GM20431 (cell line): Measurements from ENCODE around the gene NKAIN2.
"Not testable (repeated sequence)": the region's sequence is repeated elsewhere in the genome, so short reads cannot be mapped to it uniquely, and the experiment has no call there.

Source experiments
- in situ Hi-C: fragments of 300-500 bp; cut with MseI, MboI; formaldehyde crosslinking; loops from one replicate; pipeline ENCODE4 v1.15.0; 2020; ENCODE audit warnings: low sequenced_read_pairs; ENCODE audit not compliant: unreplicated experiment

NKAIN2 gene

GRCh38 chr6:124530926-124531325, 727.3 kb downstream of the NKAIN2 start:
- in situ Hi-C loops: no loop called here

GRCh38 chr6:124535299-124535698, 731.6 kb downstream of the NKAIN2 start:
- in situ Hi-C loops: no loop called here

DNA sequence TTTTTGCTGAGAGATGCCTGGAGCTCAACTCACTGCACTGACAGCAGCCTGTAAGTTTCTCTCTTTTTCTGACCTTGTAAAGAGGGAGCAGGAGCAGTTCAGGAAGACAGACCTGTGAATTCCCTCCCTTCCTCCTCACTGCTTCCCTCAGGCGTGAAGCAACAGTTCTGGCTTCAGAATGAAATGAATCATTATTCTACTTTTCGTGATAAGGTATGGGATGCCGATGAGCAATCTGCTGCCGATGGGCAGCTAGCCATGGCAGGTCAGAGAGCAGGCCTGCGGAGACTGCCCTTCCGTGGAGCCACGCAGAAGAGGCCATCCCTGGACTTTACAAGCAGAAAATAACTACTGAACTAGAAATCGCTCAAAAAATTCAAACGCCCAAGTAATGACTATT, 732.1 kb downstream of the NKAIN2 start:
- in situ Hi-C loops: no loop called here

DNA sequence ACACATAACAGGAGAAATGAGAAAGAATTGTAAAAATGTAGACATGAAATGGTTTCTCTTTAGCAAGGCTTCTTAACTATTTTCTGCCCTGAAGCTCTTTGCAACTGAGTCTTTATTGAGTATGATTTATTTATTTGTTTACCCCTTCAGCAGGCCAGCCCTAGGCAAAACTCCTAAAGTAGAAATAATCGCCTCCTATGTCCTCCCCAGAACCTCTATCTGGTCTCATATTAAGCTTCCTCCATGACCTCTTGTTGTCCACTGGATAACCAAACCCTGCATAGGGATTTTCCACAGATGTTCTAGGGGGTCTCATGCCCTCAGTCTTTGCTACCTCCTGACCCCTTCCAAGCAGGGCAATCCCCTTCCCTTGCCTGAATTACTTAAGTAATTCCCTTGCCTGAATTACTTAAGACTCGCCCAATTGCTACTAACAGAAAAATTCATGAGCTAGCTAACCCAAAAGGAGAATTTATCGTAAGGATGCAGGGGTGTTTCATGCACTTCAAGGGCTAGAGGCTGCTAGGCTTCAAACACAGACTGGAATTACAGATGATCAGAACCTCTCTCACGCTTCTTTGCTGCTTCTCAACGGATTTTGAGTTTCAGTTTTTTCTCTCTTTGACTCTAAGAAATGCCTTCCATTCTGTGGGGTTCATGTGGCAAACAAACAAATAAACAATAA, 732.6 kb downstream of the NKAIN2 start:
- in situ Hi-C loops: no loop called here

GRCh38 chr6:124536842-124537191, 733.2 kb downstream of the NKAIN2 start:
- in situ Hi-C loops: no loop called here

DNA sequence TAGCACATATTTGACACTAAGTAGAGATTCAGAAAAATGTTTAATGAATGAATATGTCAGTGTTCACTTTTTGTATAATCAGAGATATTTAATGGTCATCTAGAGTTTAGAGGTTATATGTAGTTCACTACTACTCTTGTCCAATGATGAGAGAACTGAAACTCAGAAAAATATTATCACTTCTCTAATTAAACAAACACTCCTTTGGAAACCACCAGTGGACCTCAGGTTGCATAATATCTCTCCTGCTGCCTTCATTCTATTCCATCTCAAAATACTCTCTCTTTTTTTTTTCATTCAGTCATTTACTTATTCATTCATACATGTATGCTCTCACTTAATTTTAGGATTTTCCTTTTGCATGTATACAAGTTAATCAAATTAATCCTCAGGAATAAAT, 735.4 kb downstream of the NKAIN2 start:
- in situ Hi-C loops: no loop called here

DNA sequence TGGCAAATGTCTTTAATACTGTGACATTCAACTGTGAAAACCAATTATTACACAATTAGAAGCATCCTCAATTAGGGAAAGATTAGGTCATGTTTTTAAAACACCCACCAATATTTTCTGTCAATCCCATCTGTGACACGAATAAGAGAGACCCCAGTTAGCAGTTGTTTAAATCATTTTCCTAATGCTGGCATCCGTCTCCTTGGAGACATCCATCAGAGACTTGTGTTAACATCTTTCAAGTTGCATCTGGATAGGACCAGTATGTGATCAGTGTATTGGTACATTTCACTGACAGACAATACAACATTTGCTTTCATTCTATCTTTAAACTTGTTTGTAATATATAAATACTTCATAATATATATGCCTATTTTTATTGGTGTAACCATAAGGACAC, 737.9 kb downstream of the NKAIN2 start:
- in situ Hi-C loops: no loop called here

GRCh38 chr6:124546601-124547000, 742.9 kb downstream of the NKAIN2 start:
- in situ Hi-C loops: no loop called here

GRCh38 chr6:124551711-124552233, 748.1 kb downstream of the NKAIN2 start:
- in situ Hi-C loops: no loop called here

- in situ Hi-C loops: no loop called here
These were observed 754.2 kb downstream of the NKAIN2 start for GRCh38 chr6:124557873-124558272.

DNA sequence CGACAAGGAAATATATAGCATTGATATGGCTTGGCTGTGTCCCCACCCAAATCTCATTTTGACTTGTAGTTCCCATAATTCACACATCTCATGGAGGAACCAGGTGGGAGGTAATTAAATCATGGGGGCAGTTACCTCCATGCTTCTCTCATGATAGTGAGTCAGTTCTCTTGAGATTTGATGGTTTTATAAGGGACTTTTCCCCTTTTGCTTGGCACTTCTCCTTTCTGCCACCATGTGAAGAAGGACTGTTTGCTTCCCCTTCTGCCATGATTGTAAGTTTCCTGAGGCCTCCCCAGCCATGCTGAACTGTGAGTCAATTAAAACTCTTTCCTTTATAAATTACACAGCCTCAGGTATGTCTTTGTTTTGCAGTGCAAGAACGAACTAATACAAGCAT, 756.4 kb downstream of the NKAIN2 start:
- in situ Hi-C loops: not testable (repeated sequence)

GRCh38 chr6:124560873-124561567, 757.4 kb downstream of the NKAIN2 start:
- in situ Hi-C loops: no loop called here

- in situ Hi-C loops: no loop called here
These were observed 758.0 kb downstream of the NKAIN2 start for GRCh38 chr6:124561635-124562130.

GRCh38 chr6:124564125-124564524, 760.5 kb downstream of the NKAIN2 start:
- in situ Hi-C loops: not testable (repeated sequence)

DNA sequence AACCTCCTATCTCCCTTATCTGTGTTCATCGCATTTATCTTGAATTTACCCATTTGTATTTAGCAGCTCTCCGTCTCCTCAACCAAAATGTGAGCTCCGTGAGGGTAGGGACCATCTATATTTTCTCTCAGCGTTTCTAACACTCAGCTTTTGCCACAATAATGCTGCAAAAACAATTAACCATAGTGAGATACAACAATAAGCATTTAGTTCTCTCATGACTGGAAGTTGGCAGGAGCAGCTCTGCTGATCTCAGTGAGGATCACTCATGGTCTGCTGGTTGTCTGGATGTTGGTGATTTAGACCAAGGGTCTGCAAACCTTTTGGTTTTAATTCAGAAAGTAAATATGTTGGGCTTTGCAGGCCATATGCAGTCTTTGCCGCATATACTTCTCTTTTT, 763.7 kb downstream of the NKAIN2 start:
- in situ Hi-C loops: no loop called here

GRCh38 chr6:124573953-124574352, 770.3 kb downstream of the NKAIN2 start:
- in situ Hi-C loops: no loop called here

- in situ Hi-C loops: no loop called here
These were observed 774.1 kb downstream of the NKAIN2 start for GRCh38 chr6:124577734-124578281.

DNA sequence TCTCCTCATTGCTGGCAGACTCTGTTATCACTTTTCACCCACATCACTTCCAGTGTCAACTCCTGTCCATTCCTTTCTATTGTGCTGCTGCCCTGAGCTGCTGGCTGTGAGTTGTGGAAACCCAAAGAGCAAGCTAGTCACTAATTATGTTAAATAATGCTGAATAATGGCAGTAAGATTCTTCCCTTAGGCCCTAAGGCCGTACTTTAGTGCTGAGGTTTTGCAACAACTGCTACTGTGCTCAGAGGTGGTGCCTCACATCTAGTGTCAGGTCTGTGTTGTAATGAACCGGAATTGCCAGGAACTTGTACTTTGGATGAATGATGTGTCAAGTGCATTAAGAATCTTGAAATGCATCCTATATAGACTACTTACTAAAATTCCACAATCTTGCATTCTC, 786.3 kb downstream of the NKAIN2 start:
- in situ Hi-C loops: no loop called here

DNA sequence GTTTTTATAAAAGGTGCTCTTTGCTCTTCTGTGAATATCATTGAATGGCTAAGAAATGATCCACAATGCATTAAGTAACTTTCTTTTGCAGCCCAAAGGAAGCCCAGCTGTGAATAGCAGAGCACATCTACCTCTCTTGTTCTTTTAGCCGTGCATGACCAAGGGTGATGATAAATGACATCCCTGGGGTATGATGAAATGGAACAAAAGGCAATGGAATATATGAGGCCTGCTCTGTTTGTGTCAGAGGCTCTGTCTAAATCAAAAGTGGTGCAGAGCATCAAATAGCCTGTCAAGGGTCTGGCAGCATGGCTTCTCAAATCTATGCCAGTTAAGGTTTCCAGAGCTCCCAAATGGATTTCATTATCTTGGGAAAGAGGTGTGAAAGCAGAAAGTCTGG, 796.0 kb downstream of the NKAIN2 start:
- in situ Hi-C loops: no loop called here

DNA sequence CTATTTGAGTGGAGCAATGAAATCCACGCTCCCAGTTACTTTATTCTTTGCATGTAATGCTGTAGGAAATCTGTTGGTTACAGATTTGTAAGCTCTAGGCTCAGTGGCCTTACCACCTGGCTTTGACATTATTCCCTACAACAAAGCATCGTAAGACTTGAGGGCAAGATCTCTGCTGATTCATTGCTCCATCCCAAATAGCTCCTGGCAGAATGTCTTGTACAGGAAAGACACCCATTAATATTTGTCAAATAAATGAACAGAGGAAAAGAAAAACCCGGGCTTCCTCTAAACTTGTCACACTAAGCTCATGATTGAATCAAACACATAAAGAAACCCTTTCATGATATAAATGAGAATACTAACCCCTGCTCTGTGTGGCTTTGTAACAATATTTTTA, 801.1 kb downstream of the NKAIN2 start:
- in situ Hi-C loops: no loop called here

- in situ Hi-C loops: no loop called here
These were observed 803.5 kb downstream of the NKAIN2 start for GRCh38 chr6:124607119-124607627.
